Activated CD4-positive, alpha-beta T cell treated with anti-CD3 and anti-CD28 coated beads for 48 hours (primary cell): ENCODE results near the gene CIAO2A.

Experiments used
- DNase-seq: peaks from one replicate; pipeline ENCODE4 v3.0.0-alpha.2; 2020

The CIAO2A gene

GRCh38 chr15:64037966-64038365 is 55.7 kb downstream of the CIAO2A start:
- no peak for DNase-seq

DNA sequence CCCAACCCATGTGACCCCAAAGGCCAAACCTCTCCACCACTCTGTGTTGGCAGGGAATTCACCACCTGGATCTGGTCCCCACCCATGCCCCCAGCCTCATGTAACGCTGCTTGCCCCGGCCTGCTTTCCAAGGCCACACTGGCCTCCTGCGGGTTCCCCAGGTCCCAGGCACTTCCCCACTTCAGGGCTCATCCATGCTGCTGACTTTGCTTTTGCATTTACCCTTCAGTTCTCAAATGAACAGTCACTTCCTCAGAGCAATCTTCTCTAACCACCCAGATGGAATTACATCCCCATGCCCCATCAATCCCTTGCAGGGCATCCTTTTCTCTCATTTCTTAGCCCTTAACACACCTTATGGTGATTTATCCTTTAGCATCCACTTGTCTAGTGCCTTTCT is 56.5 kb downstream of the CIAO2A start:
- DNase-seq, result no peak

- DNase-seq, result no peak
Measured at GRCh38 chr15:64035525-64035924, 58.1 kb downstream of the CIAO2A start.

- no peak for DNase-seq
Measured at GRCh38 chr15:64034519-64034918, 59.1 kb downstream of the CIAO2A start.

GRCh38 chr15:64032329-64032728 is 61.3 kb downstream of the CIAO2A start:
- no peak for DNase-seq

DNA sequence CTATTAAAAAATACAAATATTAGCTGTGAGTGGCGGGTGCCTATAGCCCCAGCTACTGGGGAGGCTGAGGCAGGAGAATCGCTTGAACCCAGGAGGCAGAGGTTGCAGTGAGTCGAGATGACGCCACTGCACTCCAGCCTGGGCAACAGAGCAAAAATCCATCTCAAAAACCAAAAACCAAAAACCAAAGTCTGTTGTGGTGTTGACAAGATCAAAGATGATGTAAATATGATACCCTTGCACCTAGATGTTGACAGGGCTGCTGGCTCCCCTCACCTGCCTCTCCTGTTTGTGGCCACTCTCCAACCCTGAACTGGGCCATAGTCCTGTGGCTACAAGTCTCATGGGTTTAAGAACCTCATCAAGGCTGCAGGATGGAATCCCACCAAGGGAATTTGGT is 63.5 kb downstream of the CIAO2A start:
- DNase-seq, result no peak

- DNase-seq, result no peak
Measured at GRCh38 chr15:64029633-64030032, 64.0 kb downstream of the CIAO2A start.

DNA sequence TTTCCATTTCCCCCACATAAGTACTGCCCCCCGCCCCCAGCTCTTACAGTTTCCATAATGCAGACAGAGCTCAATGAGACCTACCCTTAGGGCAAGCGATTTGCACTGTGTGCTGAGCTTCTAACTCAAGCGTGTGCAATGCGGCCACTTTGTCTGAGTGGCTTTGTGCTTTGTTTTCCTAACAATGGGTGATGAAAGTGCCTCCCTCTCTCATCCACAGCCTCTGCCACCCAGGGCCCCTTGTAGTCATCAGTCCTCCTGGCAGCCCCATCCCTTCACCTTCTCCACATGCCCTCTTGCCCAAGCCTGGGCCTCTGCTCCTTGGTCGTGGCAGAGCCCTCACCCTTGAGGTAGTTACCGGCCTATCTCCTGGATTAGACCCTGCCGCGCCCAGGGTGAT is 64.5 kb downstream of the CIAO2A start:
- no peak for DNase-seq

DNA sequence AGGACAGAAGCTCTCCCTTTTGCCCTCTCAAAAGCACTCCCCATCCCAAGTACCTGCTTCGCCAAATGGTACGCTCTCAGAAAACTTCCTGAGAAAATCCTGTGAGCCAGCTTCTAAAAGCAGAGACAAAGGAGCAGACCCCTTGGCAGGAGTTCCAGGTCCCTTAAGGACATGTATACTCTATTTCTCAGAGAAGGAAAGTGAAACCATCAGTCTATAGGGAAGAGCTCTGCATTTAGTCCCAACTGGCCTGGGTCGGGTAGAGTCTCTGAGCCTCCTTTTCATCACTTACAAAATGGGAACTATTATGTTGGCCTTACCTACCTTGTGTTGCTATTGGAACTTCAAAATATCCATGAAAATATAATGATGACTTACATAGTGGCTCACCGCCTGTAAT is 67.0 kb downstream of the CIAO2A start:
- no peak for DNase-seq

DNA sequence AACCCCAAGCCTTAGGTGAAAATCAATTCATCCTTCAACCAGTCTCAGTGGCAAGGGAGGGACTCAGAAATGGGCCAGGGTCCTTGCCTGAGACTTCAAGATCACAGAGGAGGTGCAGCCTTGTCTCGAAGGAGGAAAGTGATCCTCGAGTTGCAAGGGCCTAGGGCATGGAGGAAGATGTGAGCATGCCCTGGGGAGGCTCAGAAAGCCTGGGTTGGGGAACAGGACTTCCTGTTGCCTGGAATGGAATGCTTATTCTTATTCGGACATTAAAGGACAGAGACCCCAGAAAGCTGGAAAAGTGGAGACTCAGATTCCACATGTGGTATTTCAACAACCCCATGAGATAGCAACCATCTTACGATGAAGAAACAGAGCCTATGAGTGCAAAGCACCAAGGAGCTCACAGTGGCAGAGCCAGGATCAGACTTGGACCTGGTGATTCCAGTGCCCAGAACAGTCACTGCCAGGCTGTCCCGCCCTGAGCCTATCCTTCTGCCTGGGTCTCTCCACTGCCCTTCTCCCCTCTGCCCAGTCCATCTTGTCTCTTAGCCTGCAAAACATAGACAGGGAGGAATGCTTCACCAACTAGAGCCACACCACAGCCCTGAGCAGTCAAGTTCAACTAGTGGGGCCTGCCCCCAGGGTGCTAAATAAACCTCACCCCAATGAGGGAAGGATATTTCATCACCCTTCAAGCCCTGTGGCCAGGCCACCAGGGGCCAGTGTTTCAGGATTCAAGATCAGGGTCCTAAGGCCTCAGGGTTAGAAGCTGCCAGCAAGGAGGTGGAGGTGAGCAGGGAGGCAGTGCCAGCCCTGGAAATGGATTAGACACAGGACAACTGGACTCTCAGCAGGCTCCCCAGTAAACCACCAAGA is 69.2 kb downstream of the CIAO2A start:
- no peak for DNase-seq

DNA sequence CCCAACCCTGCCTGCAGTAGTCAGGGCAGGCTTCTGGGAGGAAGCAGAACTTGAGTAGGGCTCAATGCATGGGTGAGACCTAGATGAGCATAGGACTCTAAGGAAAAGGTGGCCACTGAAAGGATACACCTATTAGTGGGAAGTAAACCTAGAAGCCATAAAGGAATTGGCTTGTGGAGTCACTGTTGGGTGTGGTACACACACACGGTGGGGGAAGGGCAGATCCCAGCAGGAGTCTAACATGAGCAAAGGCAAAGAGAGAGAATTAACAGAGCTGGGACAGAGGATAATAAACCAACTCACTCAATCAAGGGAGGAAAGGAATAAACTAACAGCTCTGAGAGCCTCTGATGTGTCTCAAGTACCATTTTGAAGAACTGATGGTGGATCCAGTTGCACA is 70.4 kb downstream of the CIAO2A start:
- DNase-seq, result no peak

GRCh38 chr15:64022571-64022970 is 71.1 kb downstream of the CIAO2A start:
- no peak for DNase-seq
